ENCODE measurements around the gene TGFBR2. TPM values are rescaled to one million over a fixed set of nuclear protein-coding genes. Genes with fewer than 3 reads are reported as not detected.

Gene TGFBR2
- total and polyA plus RNA-seq, 2 experiments from 2014 or later: 42.2 to 52.8 TPM

DNA sequence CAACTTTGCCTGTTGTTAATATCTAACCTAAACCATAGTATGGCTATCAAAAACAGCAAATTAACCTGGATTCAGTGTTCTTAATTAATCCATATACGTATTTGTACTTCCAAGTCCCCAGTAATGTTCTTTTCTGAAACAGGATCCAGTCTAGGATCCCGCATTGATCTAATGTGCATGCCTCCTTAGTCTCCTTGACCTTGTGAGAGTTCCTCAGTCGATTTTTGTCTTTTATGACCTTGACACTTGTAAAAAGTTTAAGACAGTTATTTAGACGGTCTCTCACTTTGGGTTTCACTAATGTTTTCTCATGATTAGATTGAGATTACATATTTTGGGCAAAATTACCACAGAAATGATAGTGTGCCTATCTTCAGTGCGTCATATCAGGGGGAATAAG is 69.4 kb downstream of the TGFBR2 start:
- Histone ChIP-seq H3K4me3 (no peak overlapping the region), H3K4me2 (no peak overlapping the region), H3K79me2 (peaks cover 19% of the 10 kb centered on the region), H3K36me3 (replicated peaks; ENCODE audit: insufficient read depth, low read depth) (no peaks in the 10 kb centered on the region), H3K27ac (no peak overlapping the region), H3K4me1 (ENCODE audit: insufficient read depth) (peaks cover 3% of the 10 kb centered on the region), H3K9me3 (ENCODE audit: low read depth) (no peaks in the 10 kb centered on the region), H3K27me3 (no peaks in the 10 kb centered on the region), H3K9me2 (replicated peaks; ENCODE audit: insufficient read depth) (no peaks in the 10 kb centered on the region), H2AFZ (no peak overlapping the region), H4K20me1 (ENCODE audit: insufficient read depth, poor library complexity, severe bottlenecking) (no peaks in the 10 kb centered on the region)
- DNase-seq (ENCODE audit: low spot score): no peak
- WGBS (ENCODE audit: low lambda C conversion rate, missing lambda C conversion rate): 87% methylated on average over 5 of the region's 5 CpGs
- TF ChIP-seq, protein P1, sequence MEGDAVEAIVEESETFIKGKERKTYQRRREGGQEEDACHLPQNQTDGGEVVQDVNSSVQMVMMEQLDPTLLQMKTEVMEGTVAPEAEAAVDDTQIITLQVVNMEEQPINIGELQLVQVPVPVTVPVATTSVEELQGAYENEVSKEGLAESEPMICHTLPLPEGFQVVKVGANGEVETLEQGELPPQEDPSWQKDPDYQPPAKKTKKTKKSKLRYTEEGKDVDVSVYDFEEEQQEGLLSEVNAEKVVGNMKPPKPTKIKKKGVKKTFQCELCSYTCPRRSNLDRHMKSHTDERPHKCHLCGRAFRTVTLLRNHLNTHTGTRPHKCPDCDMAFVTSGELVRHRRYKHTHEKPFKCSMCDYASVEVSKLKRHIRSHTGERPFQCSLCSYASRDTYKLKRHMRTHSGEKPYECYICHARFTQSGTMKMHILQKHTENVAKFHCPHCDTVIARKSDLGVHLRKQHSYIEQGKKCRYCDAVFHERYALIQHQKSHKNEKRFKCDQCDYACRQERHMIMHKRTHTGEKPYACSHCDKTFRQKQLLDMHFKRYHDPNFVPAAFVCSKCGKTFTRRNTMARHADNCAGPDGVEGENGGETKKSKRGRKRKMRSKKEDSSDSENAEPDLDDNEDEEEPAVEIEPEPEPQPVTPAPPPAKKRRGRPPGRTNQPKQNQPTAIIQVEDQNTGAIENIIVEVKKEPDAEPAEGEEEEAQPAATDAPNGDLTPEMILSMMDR (IDR thresholded peaks at IDR 0.05; ENCODE audit: poor library complexity): no peak
- no peak for TF ChIP-seq EZH2phosphoT487 (IDR thresholded peaks at IDR 0.05; ENCODE audit: low read depth, severe bottlenecking, unreplicated experiment)
- no peak for TF ChIP-seq EZH2 (IDR thresholded peaks at IDR 0.05; ENCODE audit: borderline replicate concordance)

DNA sequence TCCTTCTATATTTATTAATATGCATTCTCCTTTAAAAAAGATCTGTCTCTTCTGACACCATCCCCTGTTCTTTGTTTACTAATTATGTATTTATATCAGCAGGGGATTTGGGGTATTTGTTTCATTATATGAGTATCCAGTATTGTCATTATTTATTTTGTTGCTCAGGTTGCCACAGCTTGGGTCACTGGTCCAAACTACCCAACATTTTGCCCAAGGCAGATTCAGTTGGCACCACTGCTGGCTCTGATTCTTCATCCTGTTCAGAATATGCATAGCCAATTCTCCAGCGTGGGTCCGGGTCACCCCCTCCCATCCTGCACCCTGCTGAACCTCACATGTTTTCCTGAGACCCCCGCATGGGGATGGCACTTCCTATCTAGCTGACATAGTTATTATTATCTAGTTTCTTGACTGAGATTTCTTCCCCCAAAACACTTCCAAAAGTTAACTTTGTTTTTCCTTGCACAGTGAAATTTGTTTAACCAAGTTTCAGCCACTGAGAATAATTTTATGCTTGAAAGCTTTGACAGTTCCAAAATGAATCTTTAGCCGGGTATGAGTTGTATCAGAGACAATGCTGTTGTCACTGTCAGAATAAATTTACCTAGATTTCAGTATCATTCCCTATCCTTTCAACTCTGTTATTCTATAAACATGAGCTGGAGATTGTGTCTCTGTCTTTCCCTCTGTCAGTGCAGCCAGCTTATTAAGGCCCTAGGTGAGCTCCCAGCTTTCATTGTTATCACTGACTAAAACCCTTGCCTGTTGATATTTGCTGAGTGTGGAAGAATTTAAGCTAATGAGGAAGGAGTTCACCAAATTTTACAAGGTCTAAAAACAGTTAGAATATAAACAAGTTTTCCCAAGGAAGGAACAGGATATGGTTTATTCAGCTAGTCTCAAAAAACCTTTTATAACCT is 70.3 kb downstream of the TGFBR2 start:
- TF ChIP-seq EZH2phosphoT487 (IDR thresholded peaks at IDR 0.05; ENCODE audit: low read depth, severe bottlenecking, unreplicated experiment) (no peak), EZH2 (IDR thresholded peaks at IDR 0.05; ENCODE audit: borderline replicate concordance) (no peak)
- TF ChIP-seq, protein P1 (IDR thresholded peaks at IDR 0.05; ENCODE audit: poor library complexity): no peak
- H3K27ac ChIP-seq: no peak overlapping the region
- no peak overlapping the region for H2AFZ ChIP-seq
- DNase-seq (ENCODE audit: low spot score): no peak
- peaks cover 6% of the 10 kb centered on the region for H3K4me1 ChIP-seq (ENCODE audit: insufficient read depth)
- no peaks in the 10 kb centered on the region for H3K9me3 ChIP-seq (ENCODE audit: low read depth)
- H3K36me3 ChIP-seq (replicated peaks; ENCODE audit: insufficient read depth, low read depth): no peaks in the 10 kb centered on the region
- H4K20me1 ChIP-seq (ENCODE audit: insufficient read depth, poor library complexity, severe bottlenecking): no peaks in the 10 kb centered on the region
- H3K4me3 ChIP-seq: no peak overlapping the region
- H3K4me2 ChIP-seq: no peak overlapping the region
- H3K27me3 ChIP-seq: no peaks in the 10 kb centered on the region
- no peaks in the 10 kb centered on the region for H3K9me2 ChIP-seq (replicated peaks; ENCODE audit: insufficient read depth)
- peaks cover 19% of the 10 kb centered on the region for H3K79me2 ChIP-seq
- 69% methylated on average over 4 of the region's 4 CpGs for WGBS (ENCODE audit: low lambda C conversion rate, missing lambda C conversion rate)

DNA sequence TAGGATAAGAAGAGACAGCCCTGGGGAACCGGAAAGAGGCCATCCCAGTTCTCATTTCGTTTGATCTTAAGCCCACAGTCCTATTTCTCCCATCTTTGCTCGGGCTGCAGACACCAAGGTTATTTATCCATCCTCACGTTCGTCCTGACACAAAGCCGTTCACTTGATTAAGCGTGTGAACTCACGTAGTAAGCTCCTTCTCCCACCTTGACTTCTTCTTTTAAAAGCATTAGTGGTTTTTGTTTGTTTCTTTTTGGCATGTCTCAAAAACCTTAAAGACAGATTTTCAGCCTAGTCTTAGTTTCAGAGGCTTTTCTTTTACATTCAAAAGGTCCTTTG is 70.9 kb downstream of the TGFBR2 start:
- Histone ChIP-seq H3K27me3 (no peaks in the 10 kb centered on the region), H3K27ac (no peak overlapping the region), H4K20me1 (ENCODE audit: insufficient read depth, poor library complexity, severe bottlenecking) (no peaks in the 10 kb centered on the region), H3K4me3 (no peak overlapping the region), H3K9me2 (replicated peaks; ENCODE audit: insufficient read depth) (no peaks in the 10 kb centered on the region), H3K9me3 (ENCODE audit: low read depth) (no peaks in the 10 kb centered on the region), H3K36me3 (replicated peaks; ENCODE audit: insufficient read depth, low read depth) (no peaks in the 10 kb centered on the region), H3K4me2 (no peak overlapping the region), H3K4me1 (ENCODE audit: insufficient read depth) (peaks cover 6% of the 10 kb centered on the region), H3K79me2 (peaks cover 20% of the 10 kb centered on the region), H2AFZ (no peak overlapping the region)
- no peak for TF ChIP-seq EZH2phosphoT487 (IDR thresholded peaks at IDR 0.05; ENCODE audit: low read depth, severe bottlenecking, unreplicated experiment)
- TF ChIP-seq, protein P1 (IDR thresholded peaks at IDR 0.05; ENCODE audit: poor library complexity): no peak
- no peak for TF ChIP-seq EZH2 (IDR thresholded peaks at IDR 0.05; ENCODE audit: borderline replicate concordance)
- 65% methylated on average over 8 of the region's 8 CpGs for WGBS (ENCODE audit: low lambda C conversion rate, missing lambda C conversion rate)
- no peak for DNase-seq (ENCODE audit: low spot score)
